GM10266 (cell line): ENCODE data around the gene SCARF1.

Experiments used
- DNase-seq: peaks from one replicate; pipeline ENCODE4 v3.0.0; 2012; ENCODE audit errors: extremely low spot score
- CTCF ChIP-seq: IDR thresholded peaks from 2 replicates; pipeline ENCODE4 v1.5.1; 2012; ENCODE audit warnings: mild to moderate bottlenecking, low read depth; ENCODE audit not compliant: control insufficient read depth, insufficient read depth; ENCODE audit errors: missing control alignments

SCARF1 gene

GRCh38 chr17:1638624-1639300, 6.8 kb downstream of the SCARF1 start:
- DNase-seq: no peak

GRCh38 chr17:1638171-1638590, 7.4 kb downstream of the SCARF1 start:
- no peak for TF ChIP-seq CTCF
- DNase-seq: no peak

More at GRCh38 chr17:1638624-1639300, 6.8 kb downstream of the SCARF1 start:
- TF ChIP-seq CTCF: no peak

GRCh38 chr17:1636732-1637285, 8.7 kb downstream of the SCARF1 start:
- no peak for TF ChIP-seq CTCF
- no peak for DNase-seq

GRCh38 chr17:1635675-1636465, 9.7 kb downstream of the SCARF1 start:
- no peak for TF ChIP-seq CTCF
- DNase-seq: no peak

- no peak for TF ChIP-seq CTCF
- DNase-seq: no peak
Measured at GRCh38 chr17:1634841-1635650, 10.5 kb downstream of the SCARF1 start.

GRCh38 chr17:1630662-1631061, 14.9 kb downstream of the SCARF1 start:
- no peak for DNase-seq
- no peak for TF ChIP-seq CTCF
